GM18907 (cell line): ENCODE data around the gene LIG4.
"Not testable (repeated sequence)": the region's sequence is repeated elsewhere in the genome, so short reads cannot be mapped to it uniquely, and the experiment has no call there.

Experiments
- ATAC-seq: cut with Tn5 transposase; IDR thresholded peaks from one replicate; pipeline ENCODE4 v1.9.1; 2021; ENCODE audit warnings: mild to moderate bottlenecking, moderate library complexity; ENCODE audit not compliant: unreplicated experiment

The LIG4 gene

GRCh38 chr13:108215436-108215835 is at the start of gene LIG4:
LIG4 (minus strand) TSS chr13:108215536; CDS start chr13:108211268, 4,268 bp downstream.
- peak; percentile 62 for ATAC-seq

- ATAC-seq: no peak
Measured at GRCh38 chr13:108263621-108264355, 48.5 kb upstream of the LIG4 start.

- ATAC-seq: no peak
Measured at GRCh38 chr13:108257248-108257647, 41.9 kb upstream of the LIG4 start.

- ATAC-seq: peak; percentile 84
Measured at GRCh38 chr13:108249150-108249549, 33.8 kb upstream of the LIG4 start.

GRCh38 chr13:108230377-108230776 is 15.0 kb upstream of the LIG4 start:
- no peak for ATAC-seq

GRCh38 chr13:108227651-108228272 is 12.4 kb upstream of the LIG4 start:
- no peak for ATAC-seq

GRCh38 chr13:108226184-108226583 is 10.8 kb upstream of the LIG4 start:
- ATAC-seq: peak; percentile 39

GRCh38 chr13:108225440-108225839 is 10.1 kb upstream of the LIG4 start:
- ATAC-seq: peak; percentile 79

- no peak for ATAC-seq
Measured at GRCh38 chr13:108223687-108224503, 8.6 kb upstream of the LIG4 start.

GRCh38 chr13:108220041-108220440 is 4.7 kb upstream of the LIG4 start:
- no peak for ATAC-seq

- ATAC-seq: peak; percentile 84
Measured at GRCh38 chr13:108218044-108218974, 3.0 kb upstream of the LIG4 start, which contains the start of gene ABHD13. ABHD13 (plus strand) TSS chr13:108218392; CDS start chr13:108229219, 10,827 bp downstream.

GRCh38 chr13:108217307-108218043 is 2.1 kb upstream of the LIG4 start:
- not testable (repeated sequence) for ATAC-seq

- ATAC-seq: no peak
Measured at GRCh38 chr13:108214441-108215271, 680 bp downstream of the LIG4 start.

- ATAC-seq: no peak
Measured at GRCh38 chr13:108213946-108214345, 1.4 kb downstream of the LIG4 start.

- ATAC-seq: peak; percentile 55
Measured at GRCh38 chr13:108212886-108213285, 2.5 kb downstream of the LIG4 start.

- no peak for ATAC-seq
Measured at GRCh38 chr13:108210551-108210950, 4.8 kb downstream of the LIG4 start.

- no peak for ATAC-seq
Measured at GRCh38 chr13:108200781-108201398, 14.4 kb downstream of the LIG4 start.

GRCh38 chr13:108195861-108196260 is 19.5 kb downstream of the LIG4 start:
- no peak for ATAC-seq
